Nephron (organoid): ENCODE measurements around the gene WDR27.

Source experiments
- H3K27ac Mint-ChIP-seq, 3 experiments: 2 replicates each; pipeline ENCODE4 v1.8.0; 2020; ENCODE audit warnings: mixed read lengths in 3 of 3, mild to moderate bottlenecking in 2 of 3, moderate library complexity in 1 of 3
- H3K27me3 Mint-ChIP-seq: 2 replicates; pipeline ENCODE4 v1.8.0; 2021; ENCODE audit warnings: low read depth, mild to moderate bottlenecking, moderate library complexity, mixed read lengths
- H3K36me3 Mint-ChIP-seq: 2 replicates; pipeline ENCODE4 v1.8.0; 2020; ENCODE audit warnings: low read depth, mixed read lengths
- H3K4me1 Mint-ChIP-seq: 2 replicates; pipeline ENCODE4 v1.8.0; 2020; ENCODE audit warnings: mixed read lengths
- H3K4me3 Mint-ChIP-seq, 3 experiments: 2 replicates each; pipeline ENCODE4 v1.8.0; 2020; ENCODE audit warnings: mild to moderate bottlenecking in 3 of 3, mixed read lengths in 3 of 3, moderate library complexity in 2 of 3
- H3K9me3 Mint-ChIP-seq: 2 replicates; pipeline ENCODE4 v1.8.0; 2020; ENCODE audit warnings: mixed read lengths
- CTCF ChIP-seq, 3 experiments: fragments of 200-600 bp; sonication (generic); IDR thresholded peaks; one replicate each; pipeline ENCODE4 v1.5.0; 2021; ENCODE audit warnings: antibody characterized with exemption in 3 of 3; ENCODE audit not compliant: unreplicated experiment in 3 of 3

The WDR27 gene

GRCh38 chr6:169428532-169428931 is 273.3 kb downstream of the WDR27 start:
- Mint-ChIP-seq H3K9me3 (peaks cover 41% of the 10 kb centered on the region), H3K4me1 (peaks cover 22% of the 10 kb centered on the region), H3K4me3 (peak overlapping the region; percentile 15 to 53 (median 21)), H3K27ac (peak overlapping the region; percentile 95 to 99 (median 98)), H3K27me3 (peaks cover 8% of the 10 kb centered on the region), H3K36me3 (peaks cover 30% of the 10 kb centered on the region)
- TF ChIP-seq CTCF (IDR thresholded peaks at IDR 0.05; ENCODE audit: unreplicated experiment in 3 of 3): no peak

- peak overlapping the region; percentile 36 to 56 (median 56) for H3K4me3 Mint-ChIP-seq
- peak overlapping the region; percentile 95 to 99 (median 98) for H3K27ac Mint-ChIP-seq
- peaks cover 7% of the 10 kb centered on the region for H3K27me3 Mint-ChIP-seq
- no peak for TF ChIP-seq CTCF (IDR thresholded peaks at IDR 0.05; ENCODE audit: unreplicated experiment in 3 of 3)
- H3K36me3 Mint-ChIP-seq: peaks cover 28% of the 10 kb centered on the region
- peaks cover 22% of the 10 kb centered on the region for H3K4me1 Mint-ChIP-seq
- peaks cover 34% of the 10 kb centered on the region for H3K9me3 Mint-ChIP-seq
Observed at GRCh38 chr6:169427856-169428255, 274.0 kb downstream of the WDR27 start.

- peaks cover 22% of the 10 kb centered on the region for H3K9me3 Mint-ChIP-seq
- TF ChIP-seq CTCF (IDR thresholded peaks at IDR 0.05; ENCODE audit: unreplicated experiment in 3 of 3): no peak
- H3K27me3 Mint-ChIP-seq: peaks cover 7% of the 10 kb centered on the region
- peak overlapping the region; percentile 95 to 99 (median 98) for H3K27ac Mint-ChIP-seq
- H3K36me3 Mint-ChIP-seq: peaks cover 24% of the 10 kb centered on the region
- no peak overlapping the region for H3K4me3 Mint-ChIP-seq
- H3K4me1 Mint-ChIP-seq: peaks cover 30% of the 10 kb centered on the region
Observed at GRCh38 chr6:169426611-169427010, 275.2 kb downstream of the WDR27 start.

GRCh38 chr6:169425628-169426370 is 276.0 kb downstream of the WDR27 start:
- peaks cover 19% of the 10 kb centered on the region for H3K36me3 Mint-ChIP-seq
- TF ChIP-seq CTCF (IDR thresholded peaks at IDR 0.05; ENCODE audit: unreplicated experiment in 3 of 3): no peak

GRCh38 chr6:169424821-169425240 is 277.0 kb downstream of the WDR27 start:
- Mint-ChIP-seq H3K4me1 (peaks cover 37% of the 10 kb centered on the region), H3K9me3 (peaks cover 12% of the 10 kb centered on the region), H3K27ac (peak overlapping the region in 1 of 3 experiments; percentile 27), H3K4me3 (no peak overlapping the region), H3K27me3 (peaks cover 14% of the 10 kb centered on the region), H3K36me3 (peaks cover 13% of the 10 kb centered on the region)
- TF ChIP-seq CTCF (IDR thresholded peaks at IDR 0.05; ENCODE audit: unreplicated experiment in 3 of 3): no peak

More at GRCh38 chr6:169425628-169426370, 276.0 kb downstream of the WDR27 start:
- Mint-ChIP-seq H3K27ac (peak overlapping the region; percentile 74 to 99 (median 95)), H3K4me1 (peaks cover 36% of the 10 kb centered on the region), H3K4me3 (no peak overlapping the region), H3K27me3 (peaks cover 10% of the 10 kb centered on the region), H3K9me3 (peaks cover 19% of the 10 kb centered on the region)
